H1 (cell line): ENCODE results near the gene GZMM. TPM values are rescaled to one million over a fixed set of nuclear protein-coding genes. Genes with fewer than 3 reads are reported as not detected.

Experiments used
- ASH2L ChIP-seq: fragments of 200-600, 300-600 bp; sonication (generic); IDR thresholded peaks from one replicate; pipeline ENCODE4 v1.7.1; 2017; ENCODE audit warnings: low read length
- BACH1 ChIP-seq: IDR thresholded peaks from 2 replicates; pipeline ENCODE4 v1.6.1; 2012; ENCODE audit warnings: low read length, improper control_type of control experiment
- CHD2 ChIP-seq: IDR thresholded peaks from 2 replicates; pipeline ENCODE4 v1.6.1; 2012; ENCODE audit warnings: low read length, improper control_type of control experiment
- CTBP2 ChIP-seq: IDR thresholded peaks from 2 replicates; pipeline ENCODE4 v1.7.0; 2011; ENCODE audit warnings: borderline replicate concordance, mild to moderate bottlenecking, moderate library complexity, mixed read lengths, low read length; ENCODE audit not compliant: insufficient read depth, insufficient read length
- GTF2F1 ChIP-seq: IDR thresholded peaks from 2 replicates; pipeline ENCODE4 v1.6.1; 2012; ENCODE audit warnings: low read depth, low read length, improper control_type of control experiment, borderline replicate concordance
- MAX ChIP-seq: IDR thresholded peaks from 2 replicates; pipeline ENCODE4 v1.6.1; 2012; ENCODE audit warnings: inconsistent platforms
- PHF8 ChIP-seq: fragments of 200-600 bp; sonication (generic); conservative IDR thresholded peaks from 2 replicates; pipeline ENCODE4 v1.7.1; 2012; ENCODE audit warnings: low read depth, mild to moderate bottlenecking, inconsistent platforms, low read length, moderate library complexity
- YY1 ChIP-seq: IDR thresholded peaks from 2 replicates; pipeline ENCODE4 v1.6.1; 2011; ENCODE audit warnings: low read depth, mild to moderate bottlenecking, low read length
- polyA plus RNA-seq, 7 experiments: library from polyadenylated mRNA; depleted of rRNA in 3 of 7; stranded (reverse) in 5 of 7; unstranded in 2 of 7; fragments of >200 nt in 5 of 7; fragments of 200-250 nt in 2 of 7; gene quantifications; 1 replicate in 5 of 7; 2 replicates in 1 of 7; 4 replicates in 1 of 7; pipeline versions ENCODE4 v1.2.1 to v1.2.3, GENCODE V29; 2011 to 2013; ENCODE audit warnings: missing spikeins in 2 of 7, mixed read lengths in 2 of 7
- total RNA-seq: library from RNA; stranded (reverse); fragmentation: NEBNext Ultra II Directional; extraction: Animal tissue kit (Norgen Biotek cat#: 25700); gene quantifications from 2 replicates; pipeline ENCODE4 v1.2.1, GENCODE V29; 2021

GZMM gene
- total and polyA plus RNA-seq, 2 of the 8 experiments (the other 6 are each of a cell fraction or from before 2014, with no cell fraction given) = 0.09 to 0.32 TPM

DNA sequence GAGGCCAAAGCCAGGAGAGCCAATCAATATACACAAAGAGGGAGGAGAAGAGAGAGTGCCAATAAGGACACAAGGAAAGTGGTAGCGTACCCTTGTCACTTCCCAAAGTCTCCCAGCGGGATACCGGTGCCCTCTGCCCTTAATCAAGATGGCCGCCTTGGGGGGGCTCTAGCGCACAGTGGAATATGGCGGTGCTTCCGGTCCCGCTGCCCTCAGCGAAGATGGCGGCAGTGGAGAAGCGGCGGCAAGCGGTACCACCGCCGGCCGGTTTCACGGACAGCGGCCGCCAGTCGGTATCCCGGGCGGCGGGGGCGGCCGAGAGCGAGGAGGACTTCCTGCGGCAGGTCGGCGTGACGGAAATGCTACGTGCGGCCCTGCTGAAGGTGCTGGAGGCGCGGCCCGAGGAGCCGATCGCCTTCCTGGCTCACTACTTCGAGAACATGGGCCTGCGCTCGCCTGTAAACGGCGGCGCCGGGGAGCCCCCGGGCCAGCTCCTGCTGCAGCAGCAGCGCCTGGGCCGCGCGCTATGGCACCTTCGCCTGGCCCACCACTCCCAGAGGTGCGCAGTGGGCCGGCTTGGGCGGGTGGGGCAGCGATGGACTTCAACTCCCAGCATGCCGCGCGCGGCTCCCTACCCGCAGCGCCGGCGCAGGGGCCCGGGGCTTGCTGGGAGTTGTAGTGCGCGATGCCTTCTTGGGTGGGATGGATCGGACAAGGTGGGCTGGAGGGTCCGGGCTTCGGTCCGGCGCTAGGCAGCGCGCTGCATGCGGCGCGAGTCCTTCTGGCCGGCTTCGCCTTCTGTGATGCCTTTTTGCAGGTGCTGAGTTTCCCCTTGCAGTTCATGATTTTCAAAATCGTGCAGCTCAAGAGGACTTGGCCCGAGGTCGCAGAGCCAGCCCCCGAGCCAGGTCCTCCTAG is 36.3 kb upstream of the GZMM start, which contains the start of gene TPGS1 (continued):
- no peak for TF ChIP-seq CTBP2
- TF ChIP-seq BACH1 = no peak
- TF ChIP-seq MAX = peak; percentile 52
- 0 out of 2 replicates have a peak, but pooled peaks have one; percentile 35 for TF ChIP-seq CHD2
- TF ChIP-seq GTF2F1 = no peak
- TF ChIP-seq YY1 = peak; percentile 100
- peak; percentile 72 for TF ChIP-seq PHF8
- TF ChIP-seq ASH2L = peak; percentile 87
- TF ChIP-seq, all 59 proteins: peak for 21
